Cerebellar nuclear complex (tissue), 1 donor: ENCODE results near the gene SPATA9.

Experiments used
- DNase-seq, 2 experiments: peaks; one replicate each; lab custom pipeline; 2025; lab: John Stamatoyannopoulos, UW

SPATA9 gene

GRCh38 chr5:95684361-95684760 is 1.6 kb upstream of the SPATA9 start:
- DNase-seq = no peak

DNA sequence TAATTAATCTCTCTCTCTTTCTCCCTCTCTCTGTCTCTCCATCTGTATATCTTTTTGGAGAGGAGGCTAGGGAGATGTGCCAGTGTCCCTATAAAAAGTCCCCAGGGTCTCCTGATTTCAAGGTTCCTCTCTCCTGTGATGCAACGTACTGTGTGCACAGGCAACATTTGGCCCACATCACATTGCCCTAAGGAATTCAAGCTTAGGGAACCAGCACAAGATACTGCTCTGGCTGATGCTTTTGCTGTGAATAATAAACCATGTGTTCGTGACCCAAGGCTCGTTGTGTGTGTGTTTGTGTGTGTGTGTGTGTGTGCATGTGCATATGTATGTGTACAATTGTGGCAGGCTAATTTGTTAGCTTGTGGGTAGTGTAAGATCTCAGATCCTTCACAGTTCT is 9.7 kb downstream of the SPATA9 start:
- no peak for DNase-seq

DNA sequence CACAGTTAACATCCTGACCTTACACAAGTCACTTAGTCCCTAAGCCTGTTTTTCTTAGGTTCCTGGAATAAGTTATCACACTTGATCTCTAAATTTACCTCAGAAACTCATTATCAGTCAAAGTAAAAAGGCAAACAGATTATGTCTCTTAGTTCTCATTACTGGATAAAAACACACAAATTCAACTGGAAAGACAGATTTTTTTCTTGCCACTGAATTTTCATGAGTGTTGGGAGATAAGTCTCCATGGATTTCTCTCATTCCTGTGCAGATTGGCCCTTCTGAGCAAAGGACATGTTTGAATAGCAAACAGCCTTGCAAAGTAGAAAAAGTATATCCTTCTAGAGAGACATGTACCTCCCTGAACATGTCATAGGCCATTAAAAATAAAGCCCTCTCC is 10.2 kb downstream of the SPATA9 start:
- no peak for DNase-seq

DNA sequence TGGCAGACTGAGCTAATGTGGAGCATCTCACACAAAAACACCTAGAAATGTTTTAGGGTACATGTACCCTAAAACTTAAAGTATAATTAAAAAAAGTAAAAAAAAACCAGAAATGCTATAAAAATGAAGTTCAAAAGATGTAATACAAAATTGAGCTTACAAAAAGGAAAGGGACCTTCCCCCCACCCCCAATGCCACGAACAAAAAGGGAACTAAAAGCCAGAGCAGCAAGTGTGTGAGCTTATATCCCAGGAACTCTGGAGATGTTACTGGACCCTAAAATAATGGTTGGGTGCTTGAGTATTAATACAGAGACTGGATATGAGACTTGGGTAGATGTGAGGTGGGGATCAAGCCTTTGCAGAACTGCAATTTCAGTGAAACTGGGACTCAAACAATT is 11.0 kb downstream of the SPATA9 start:
- DNase-seq = no peak

DNA sequence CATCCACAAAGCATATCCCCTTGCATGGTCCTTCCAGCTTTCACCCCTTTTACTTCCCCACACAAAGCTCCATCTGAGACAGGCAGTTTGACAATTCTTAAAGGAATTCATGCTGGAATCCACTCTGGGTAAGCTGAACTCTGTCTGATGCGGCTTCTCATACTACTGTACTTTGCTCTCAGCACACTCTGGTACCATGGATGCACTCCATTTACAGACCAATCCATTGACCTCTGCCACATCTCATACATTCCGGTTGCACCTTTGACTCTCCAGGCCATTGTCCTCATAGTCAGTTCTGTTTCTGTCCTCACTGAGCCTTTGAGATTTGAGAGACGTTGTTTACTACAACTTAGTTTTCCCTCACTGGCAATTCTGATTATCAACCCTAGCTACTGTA is 12.2 kb downstream of the SPATA9 start:
- DNase-seq = no peak

- no peak for DNase-seq
These were observed 12.8 kb downstream of the SPATA9 start for GRCh38 chr5:95669985-95670384.

DNA sequence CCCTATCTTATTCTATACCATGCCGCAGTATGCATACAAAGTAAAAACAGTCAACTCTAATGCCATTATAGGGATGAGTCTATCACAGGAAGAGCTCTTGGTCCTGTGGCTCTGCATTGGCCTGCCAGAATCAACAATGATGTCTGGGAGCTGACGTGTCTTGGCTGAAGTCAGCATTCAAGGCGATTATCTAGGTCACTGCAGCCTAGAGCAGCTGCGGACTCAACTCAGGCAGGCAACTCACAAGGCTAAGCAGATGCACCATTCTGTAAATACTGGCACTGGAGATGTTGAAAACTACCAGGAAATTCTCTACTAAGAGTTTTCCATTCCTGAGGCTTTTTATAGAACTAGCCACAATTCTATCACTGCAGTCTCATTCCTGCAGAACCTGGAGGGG is 13.3 kb downstream of the SPATA9 start:
- peak; percentile 70 to 88 for DNase-seq

DNA sequence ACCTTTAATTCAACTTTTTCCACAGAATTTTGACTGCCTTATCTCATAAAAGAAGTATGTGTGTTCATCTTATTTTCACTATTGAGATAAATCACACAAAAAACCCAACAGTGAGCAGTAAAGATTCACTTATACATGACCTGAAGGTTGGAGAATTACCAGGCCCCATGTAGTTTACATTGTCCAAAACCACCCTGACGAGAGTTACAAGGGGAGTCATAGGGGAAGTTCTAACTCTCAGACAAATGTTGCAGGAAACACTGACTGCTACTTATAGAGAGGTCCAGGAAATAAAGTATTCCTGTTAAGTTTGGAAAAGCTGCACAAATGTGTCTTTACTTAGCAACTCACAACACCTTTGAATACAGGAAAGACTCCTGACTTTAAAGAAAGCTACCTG is 14.1 kb downstream of the SPATA9 start:
- DNase-seq = no peak

GRCh38 chr5:95668216-95668615 is 14.6 kb downstream of the SPATA9 start:
- DNase-seq = no peak

- no peak for DNase-seq
These were observed 15.1 kb downstream of the SPATA9 start for GRCh38 chr5:95667678-95668077.

DNA sequence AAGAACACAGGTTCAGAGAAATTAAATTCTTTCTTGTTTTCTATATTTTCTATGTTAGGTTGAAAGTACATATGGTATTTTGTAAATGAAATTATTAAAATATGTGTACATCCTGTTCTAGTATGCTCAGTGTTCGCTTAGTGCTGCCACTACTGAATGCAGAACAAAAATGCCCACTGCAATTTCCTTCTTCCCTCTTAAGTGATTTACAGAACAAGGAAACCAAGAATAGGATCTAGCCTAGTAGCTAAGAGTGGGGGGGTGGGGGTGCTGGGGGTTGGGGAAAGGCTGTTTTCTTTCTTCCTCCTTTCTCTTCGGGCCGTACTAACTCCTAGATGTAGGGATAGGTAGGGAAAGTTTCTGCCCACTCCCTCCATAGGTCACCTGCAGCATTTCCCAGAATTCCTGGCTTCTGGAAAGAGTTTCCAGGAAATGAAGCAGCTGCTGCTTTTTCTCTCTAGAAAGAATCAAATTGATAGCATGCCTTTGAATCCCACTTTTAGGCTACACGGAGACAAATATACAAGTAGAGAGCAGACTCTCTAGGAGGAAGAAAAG is 15.7 kb downstream of the SPATA9 start:
- DNase-seq = no peak

GRCh38 chr5:95664204-95664786 is 18.5 kb downstream of the SPATA9 start:
- peak in 1 of 2 experiments; percentile 12 for DNase-seq

DNA sequence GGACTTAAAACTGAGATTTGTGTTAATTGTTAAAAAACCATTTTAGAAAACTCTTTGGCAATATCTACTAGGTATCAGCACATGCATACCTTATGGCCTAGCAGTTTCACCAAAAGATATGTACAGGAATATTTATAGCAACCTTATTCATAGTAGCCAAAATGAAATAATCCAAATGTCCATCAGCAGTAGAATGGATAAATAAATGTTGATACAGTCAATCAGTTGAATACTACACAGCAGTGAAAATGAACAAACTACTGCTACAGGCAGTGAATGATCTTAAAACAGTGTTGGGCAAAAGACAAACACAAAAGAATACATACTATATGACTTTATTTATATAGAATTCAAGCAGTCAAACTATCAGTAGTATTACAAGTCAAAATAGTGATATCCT is 19.8 kb downstream of the SPATA9 start:
- DNase-seq = no peak

GRCh38 chr5:95660060-95660459 is 22.7 kb downstream of the SPATA9 start:
- no peak for DNase-seq

DNA sequence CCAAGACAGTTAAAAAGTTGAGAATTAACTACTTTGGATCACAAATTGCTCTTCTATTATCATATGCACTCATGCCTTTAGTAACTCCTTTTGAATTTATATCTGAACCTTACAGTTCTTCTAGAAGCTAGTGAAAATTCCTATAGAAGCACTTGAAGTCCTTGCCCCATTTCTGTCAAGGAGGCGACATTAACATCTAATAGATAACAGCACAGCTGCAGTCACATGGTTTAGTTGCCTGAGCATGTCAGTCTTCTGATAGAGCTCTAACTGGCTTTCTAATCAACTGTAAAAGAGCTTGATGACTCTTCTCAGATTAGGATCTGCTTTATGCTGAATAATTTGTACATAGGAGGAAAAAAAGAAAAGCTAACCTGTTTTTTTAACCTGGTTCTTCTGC is 27.2 kb downstream of the SPATA9 start:
- DNase-seq = no peak

DNA sequence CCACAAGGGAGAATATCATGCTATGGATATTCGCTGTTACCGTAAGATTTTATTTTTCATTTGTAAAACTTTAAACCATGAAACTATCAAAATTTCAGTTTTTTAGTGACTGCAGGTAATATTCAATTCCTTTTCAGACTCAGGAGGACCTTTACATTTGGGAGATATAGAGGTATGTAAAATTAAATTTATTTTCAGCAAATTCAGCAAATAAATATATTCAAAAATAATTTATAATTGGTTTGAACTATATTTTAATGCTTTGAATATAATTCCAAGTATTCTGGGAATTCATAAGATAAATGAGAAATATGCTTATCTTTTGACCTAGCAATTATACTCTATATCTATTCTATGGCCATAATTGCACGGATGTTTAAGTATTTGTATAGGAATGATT is 28.6 kb downstream of the SPATA9 start:
- DNase-seq = no peak

DNA sequence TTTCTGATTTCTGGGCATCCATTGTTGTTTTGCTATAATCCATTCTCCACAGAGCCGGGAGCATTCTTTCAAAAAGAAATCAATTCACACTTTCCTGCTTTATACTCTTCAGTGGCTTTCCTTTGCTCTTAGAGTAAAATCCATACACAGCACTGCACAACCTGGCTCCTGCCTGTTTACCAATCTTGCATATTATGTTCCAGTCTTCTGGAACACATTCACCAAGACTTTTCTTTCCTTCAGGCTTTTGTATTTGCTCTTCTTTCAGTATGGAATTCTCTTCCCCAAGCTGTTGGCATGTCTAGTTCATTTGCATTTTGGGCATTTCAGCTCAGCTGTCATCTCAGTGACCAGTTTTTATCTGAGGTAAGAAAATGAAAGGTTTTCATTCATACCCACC is 29.9 kb downstream of the SPATA9 start:
- DNase-seq = no peak

DNA sequence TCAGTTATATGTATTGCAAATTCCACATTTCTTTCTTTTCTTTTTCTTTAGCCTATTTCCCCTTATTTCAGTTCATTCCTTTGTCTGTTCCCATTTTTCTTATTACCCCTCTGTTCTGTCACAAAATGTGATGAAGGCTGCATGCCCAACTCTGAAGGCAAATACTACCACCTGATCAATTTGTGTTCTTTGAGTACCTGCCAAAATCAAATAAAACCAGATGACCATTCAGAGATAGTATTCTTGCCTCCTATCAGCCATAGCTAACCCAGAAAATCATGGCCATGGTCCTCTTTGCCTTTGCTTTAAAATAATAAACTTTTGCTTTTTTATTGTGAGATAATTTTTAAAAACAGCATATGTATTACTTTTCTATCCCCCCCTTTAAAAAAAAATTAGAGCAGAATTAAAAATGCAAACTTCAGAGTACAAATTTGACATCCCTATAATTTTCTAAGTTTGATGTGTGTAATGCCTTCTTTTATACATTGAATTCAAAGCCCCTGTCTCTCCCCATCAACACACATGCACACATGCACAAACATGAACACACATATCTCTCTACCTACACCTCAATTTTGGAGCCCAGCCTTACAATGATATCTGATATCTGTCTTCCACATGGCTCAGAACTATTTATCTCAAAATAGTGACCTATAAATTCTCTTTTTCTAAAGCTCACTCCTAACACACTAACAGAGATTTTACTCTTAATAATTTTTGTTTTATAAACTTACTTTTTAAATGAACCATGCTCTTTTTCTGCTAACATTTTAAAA is 32.8 kb downstream of the SPATA9 start:
- no peak for DNase-seq

GRCh38 chr5:95649274-95649673 is 33.5 kb downstream of the SPATA9 start:
- no peak for DNase-seq

GRCh38 chr5:95647886-95648860 is 34.6 kb downstream of the SPATA9 start:
- DNase-seq = no peak

- DNase-seq = peak in 1 of 2 experiments; percentile 55
These were observed 36.0 kb downstream of the SPATA9 start, which contains the start of gene RFESD for GRCh38 chr5:95646569-95647431. TSS of gene RFESD (plus strand) at chr5:95646777. CDS start at chr5:95652272, 5,495 bp downstream.
